GM18507 (cell line): ENCODE results near the gene WDR4.
"Not testable (repeated sequence)": the region's sequence is repeated elsewhere in the genome, so short reads cannot be mapped to it uniquely, and the experiment has no call there.

Experiments
- DNase-seq: peaks from one replicate; pipeline ENCODE4 v3.0.0; 2011; ENCODE audit warnings: low read depth; ENCODE audit not compliant: insufficient read length; ENCODE audit errors: extremely low spot score
- FAIRE-seq: peaks from 2 replicates; lab custom pipeline; 2011; peaks lifted over from hg19 to GRCh38; lab: Jason Lieb, UNC

Gene WDR4

GRCh38 chr21:42855171-42855936, 24.0 kb downstream of the WDR4 start:
- FAIRE-seq (no peak), DNase-seq (no peak)

- FAIRE-seq (no peak), DNase-seq (no peak)
These were observed 24.9 kb downstream of the WDR4 start for GRCh38 chr21:42854246-42855010.

DNA sequence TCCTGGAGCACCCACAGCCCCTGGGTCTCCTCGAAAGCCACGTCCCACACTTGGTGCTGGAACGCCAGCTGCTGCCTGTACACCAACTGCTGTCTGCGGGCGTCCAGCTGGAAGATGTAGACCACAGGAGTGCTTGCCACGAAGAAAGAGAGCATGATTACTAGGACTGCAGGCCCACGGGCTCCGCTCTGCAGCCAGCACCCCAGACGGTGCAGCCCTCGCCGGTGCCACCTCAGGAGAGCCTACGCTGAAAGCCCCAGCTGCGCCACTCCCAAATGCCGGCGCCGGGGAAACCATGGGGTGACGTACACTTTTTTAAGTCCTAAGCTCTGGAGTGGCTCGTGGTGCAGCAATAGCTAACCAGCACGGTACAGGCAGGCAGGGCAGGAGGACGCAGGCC, 25.7 kb downstream of the WDR4 start:
- DNase-seq (no peak), FAIRE-seq (no peak)

DNA sequence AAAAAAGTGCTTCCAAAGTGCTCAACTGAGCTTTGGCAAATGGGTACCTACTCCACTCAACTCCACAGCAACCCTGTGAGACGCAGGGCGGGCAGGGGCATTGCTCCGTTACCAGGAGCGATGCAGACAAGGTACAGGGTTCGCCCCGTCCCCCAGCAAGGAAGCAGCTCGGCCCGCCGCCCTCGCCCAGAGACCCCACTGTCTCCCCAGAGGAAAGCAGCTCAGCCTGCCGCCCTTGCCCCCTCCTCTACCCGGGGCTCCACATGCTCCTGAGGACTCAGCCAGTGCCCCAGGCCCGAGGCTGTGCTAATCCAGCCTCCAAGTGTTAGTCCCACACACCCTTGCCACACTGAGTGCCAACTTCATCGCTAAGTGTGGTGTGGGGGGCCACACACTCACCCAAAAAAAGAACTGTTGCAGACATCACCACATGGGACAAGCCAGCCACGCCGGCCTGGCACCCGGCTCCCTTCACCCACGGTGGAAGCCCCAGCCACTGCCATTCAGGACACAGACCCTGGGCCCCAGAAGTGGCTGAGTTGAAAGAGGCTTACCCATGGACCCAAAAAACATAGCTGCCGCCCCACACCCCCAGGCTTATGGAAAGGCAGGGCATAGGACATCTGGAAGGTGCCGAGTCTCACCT, 26.3 kb downstream of the WDR4 start:
- FAIRE-seq = no peak

DNA sequence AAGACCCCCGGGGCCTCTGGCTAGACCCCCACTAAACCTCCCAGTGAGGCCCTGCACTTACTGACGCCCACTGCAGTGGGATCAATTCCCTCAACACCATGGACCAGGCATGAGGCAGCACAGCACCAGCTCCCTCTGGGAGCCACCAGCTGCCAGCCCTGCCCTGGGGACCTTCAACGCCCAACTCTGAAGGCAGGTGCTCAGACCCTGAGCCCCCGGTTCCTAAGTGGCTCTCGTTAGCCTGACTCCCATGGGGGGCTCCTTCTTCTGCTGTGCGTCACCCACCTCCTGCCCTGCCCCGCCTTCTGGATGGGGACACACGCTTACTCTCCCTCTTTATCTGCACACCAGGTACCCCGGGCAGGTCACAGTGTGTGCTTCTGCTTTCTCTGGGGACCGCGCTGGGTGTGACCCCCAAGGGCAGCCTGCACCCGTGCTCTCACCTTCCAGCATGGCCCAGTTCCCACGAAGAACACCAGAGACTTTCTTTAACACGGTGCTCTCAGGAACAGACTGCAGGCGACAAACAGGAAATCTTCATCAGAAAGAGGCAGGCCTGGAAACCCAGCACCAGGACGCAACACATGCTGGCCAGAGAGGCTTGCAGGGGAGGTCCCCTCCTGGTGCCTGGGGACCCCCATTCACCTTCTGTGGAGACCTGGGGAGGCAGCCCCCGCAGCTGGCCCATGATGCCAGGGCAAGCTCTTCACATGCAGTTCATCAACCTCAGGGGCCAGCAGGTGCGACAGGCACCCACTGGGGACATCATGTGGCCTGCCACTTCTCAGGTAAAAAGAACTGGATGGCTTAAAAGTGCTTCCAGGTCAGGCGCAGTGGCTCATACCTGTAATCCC, 27.3 kb downstream of the WDR4 start:
- DNase-seq (no peak), FAIRE-seq (no peak)

More for the DNA sequence above, 26.3 kb downstream of the WDR4 start:
- no peak for DNase-seq

GRCh38 chr21:42850866-42851391, 28.4 kb downstream of the WDR4 start:
- peak; percentile 35 for DNase-seq
- peak; percentile 18 for FAIRE-seq

DNA sequence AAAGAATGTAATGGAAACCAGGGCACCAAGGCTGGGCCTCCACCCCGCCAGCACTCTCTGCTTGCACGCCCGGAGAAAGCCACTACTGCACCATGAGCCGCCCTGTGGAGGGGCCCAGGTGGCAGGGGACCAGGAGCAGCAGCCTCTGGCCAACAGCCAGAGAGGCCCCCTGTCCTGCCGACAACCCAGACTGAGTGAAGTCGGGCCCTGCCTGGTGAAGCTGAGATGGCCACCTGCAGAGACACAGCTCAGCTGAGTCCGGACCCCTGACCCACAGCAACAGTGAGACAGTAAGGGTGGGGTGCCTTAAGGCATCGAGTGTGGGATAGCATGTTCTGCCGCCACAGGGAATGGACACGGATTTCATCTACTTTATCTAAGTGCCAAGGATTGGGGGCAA, 28.9 kb downstream of the WDR4 start:
- DNase-seq (no peak), FAIRE-seq (no peak)

- no peak for FAIRE-seq
These were observed 29.5 kb downstream of the WDR4 start for GRCh38 chr21:42849759-42850412.

DNA sequence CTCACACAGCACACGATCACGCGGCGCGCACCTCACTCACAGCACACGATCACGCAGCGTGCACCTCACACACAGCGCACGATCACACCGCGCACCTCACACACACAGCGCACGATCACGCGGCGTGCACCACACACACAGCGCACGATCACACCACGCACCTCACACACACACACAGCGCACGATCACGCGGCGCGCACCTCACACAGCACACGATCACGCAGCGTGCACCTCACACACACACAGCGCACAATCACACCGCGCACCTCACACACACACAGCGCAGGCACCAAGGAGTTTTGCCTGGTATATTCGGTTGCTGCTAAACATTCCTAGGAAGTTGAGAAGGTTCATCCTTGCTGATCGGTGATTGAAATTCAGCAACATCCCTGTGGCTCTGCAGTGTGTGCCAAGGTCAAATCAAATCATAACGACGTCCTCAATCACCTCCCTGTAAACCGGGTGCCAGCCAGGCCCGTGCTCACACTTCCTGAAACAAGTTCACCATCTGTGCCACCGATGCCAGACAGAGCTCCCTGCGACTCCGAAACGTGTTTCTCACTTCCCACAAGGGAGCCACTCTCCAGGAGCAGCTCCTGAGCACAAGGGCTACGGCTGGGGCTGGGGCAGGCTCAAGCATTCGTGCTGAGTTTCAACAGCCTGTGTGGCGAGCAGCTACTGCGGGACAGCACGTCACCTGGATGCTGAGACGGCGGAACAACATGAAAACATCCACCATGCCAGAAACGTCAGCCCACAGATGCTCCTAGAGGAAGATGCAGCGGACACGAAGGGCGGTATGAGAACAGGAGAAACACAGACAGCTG, 30.2 kb downstream of the WDR4 start:
- FAIRE-seq (no peak), DNase-seq (no peak)

More at GRCh38 chr21:42849759-42850412, 29.5 kb downstream of the WDR4 start:
- DNase-seq = no peak

DNA sequence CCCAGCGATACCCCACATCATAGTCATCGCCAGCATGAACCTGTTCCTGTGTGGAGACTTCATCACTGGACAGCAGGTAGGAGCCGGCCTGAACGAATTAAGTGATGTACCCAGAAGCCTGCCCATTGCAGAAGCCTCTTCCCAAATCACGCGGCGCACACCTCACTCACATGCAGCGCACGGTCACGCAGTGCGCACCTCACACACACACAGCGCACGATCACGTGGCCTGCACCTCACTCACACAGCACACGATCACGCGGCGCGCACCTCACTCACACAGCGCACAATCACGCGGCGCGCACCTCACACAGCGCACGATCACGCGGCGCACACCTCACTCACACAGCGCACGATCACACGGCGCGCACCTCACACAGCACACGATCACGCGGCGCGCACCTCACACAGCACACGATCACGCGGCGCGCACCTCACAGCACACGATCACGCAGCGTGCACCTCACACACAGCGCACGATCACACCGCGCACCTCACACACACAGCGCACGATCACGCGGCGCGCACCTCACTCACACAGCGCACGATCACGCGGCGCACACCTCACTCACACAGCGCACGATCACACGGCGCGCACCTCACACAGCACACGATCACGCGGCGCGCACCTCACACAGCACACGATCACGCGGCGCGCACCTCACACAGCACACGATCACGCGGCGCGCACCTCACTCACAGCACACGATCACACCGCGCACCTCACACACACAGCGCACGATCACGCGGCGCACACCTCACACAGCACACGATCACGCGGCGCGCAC, 31.0 kb downstream of the WDR4 start:
- FAIRE-seq, DNase-seq: not testable (repeated sequence)

DNA sequence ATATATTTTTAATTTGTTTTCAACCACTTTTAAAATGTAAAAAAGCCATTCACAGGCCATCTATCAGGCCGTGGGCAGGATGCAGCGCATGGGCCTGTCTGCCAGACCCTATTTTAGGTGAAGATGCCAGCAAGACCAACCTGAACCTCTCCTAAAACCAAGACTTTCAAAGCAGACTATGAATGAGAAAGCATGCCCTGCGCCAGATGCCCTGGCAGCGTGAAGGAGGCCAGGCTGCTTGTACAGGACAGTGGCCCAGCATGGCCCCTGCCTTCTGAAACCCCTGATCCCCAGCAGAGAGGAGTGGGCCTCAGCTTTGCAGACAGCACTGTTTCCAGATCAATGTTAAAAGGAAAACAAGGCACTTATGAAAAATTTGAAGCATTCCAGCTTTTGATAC, 31.6 kb downstream of the WDR4 start:
- FAIRE-seq (no peak), DNase-seq (no peak)

GRCh38 chr21:42847051-42847707, 32.2 kb downstream of the WDR4 start:
- DNase-seq (no peak), FAIRE-seq (no peak)

- FAIRE-seq (no peak), DNase-seq (no peak)
These were observed 33.1 kb downstream of the WDR4 start for GRCh38 chr21:42846221-42846620.

DNA sequence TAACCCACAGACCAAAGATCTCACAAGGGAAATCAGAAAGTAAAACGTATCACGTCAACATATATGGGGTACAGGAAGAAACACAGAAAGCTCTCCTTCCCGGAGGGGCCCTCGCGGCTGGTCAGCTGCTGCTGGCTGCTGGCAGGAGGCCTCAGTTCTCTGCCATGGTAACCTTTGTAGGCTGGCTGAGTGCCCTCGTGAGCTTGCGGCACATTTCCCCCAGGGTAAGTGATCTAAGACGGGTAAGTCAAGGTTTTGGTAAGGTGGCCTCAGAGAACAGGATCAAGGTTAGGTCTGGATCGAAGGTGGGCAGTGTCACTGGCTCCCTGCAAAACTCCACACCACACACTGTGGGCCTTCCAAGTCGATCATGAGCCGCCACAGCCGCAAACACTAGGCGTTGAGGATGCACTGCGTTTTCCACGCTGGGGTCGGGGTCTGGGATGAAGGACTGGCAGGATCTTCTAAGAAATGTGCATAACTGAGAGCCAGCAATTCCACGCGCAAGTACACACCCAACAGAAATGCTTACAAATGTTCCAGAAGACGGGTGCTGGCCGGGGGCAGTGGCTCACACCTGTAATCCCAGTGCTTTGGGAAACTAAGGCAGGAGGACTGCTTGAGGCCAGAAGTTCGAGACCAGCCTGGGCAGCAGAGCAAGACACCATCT, 33.9 kb downstream of the WDR4 start:
- DNase-seq (no peak), FAIRE-seq (no peak)

- FAIRE-seq (no peak), DNase-seq (no peak)
These were observed 34.8 kb downstream of the WDR4 start for GRCh38 chr21:42844411-42845113.

GRCh38 chr21:42843056-42843455, 36.3 kb downstream of the WDR4 start:
- FAIRE-seq (no peak), DNase-seq (no peak)
